GM19452 (cell line): ENCODE measurements around the gene KLHL22.
"Not testable (repeated sequence)": the region's sequence is repeated elsewhere in the genome, so short reads cannot be mapped to it uniquely, and the experiment has no call there.

Experiments
- ATAC-seq: cut with Tn5 transposase; IDR thresholded peaks from one replicate; pipeline ENCODE4 v1.9.1; 2021; ENCODE audit not compliant: unreplicated experiment

Gene KLHL22

GRCh38 chr22:20525048-20525447 lies 29.5 kb upstream of the KLHL22 start:
- ATAC-seq = no peak

GRCh38 chr22:20524004-20524481 lies 28.4 kb upstream of the KLHL22 start:
- ATAC-seq = no peak

- ATAC-seq = no peak
Observed at GRCh38 chr22:20523086-20523983, 27.7 kb upstream of the KLHL22 start.

GRCh38 chr22:20522134-20523004 lies 26.8 kb upstream of the KLHL22 start:
- ATAC-seq = no peak

- ATAC-seq = no peak
Observed at GRCh38 chr22:20520093-20520511, 24.5 kb upstream of the KLHL22 start.

- no peak for ATAC-seq
Observed at GRCh38 chr22:20519558-20519957, 24.0 kb upstream of the KLHL22 start.

- ATAC-seq = no peak
Observed at GRCh38 chr22:20517841-20518592, 22.4 kb upstream of the KLHL22 start.

GRCh38 chr22:20517422-20517821 lies 21.8 kb upstream of the KLHL22 start:
- no peak for ATAC-seq

GRCh38 chr22:20516399-20516798 lies 20.8 kb upstream of the KLHL22 start:
- no peak for ATAC-seq

- ATAC-seq = no peak
Observed at GRCh38 chr22:20514658-20515406, 19.2 kb upstream of the KLHL22 start.

GRCh38 chr22:20511578-20512229 lies 16.1 kb upstream of the KLHL22 start:
- ATAC-seq = no peak

- no peak for ATAC-seq
Observed at GRCh38 chr22:20510811-20511577, 15.4 kb upstream of the KLHL22 start.

GRCh38 chr22:20509344-20510047 lies 13.9 kb upstream of the KLHL22 start:
- no peak for ATAC-seq

- ATAC-seq = no peak
Observed at GRCh38 chr22:20508815-20509271, 13.2 kb upstream of the KLHL22 start.

- ATAC-seq = not testable (repeated sequence)
Observed at GRCh38 chr22:20508067-20508755, 12.6 kb upstream of the KLHL22 start.

- ATAC-seq = peak; percentile 75
Observed at GRCh38 chr22:20507253-20508066, 11.9 kb upstream of the KLHL22 start, which contains the start of gene MED15. Gene MED15, plus strand, starts transcription at chr22:20507610. Its CDS starts 69 bp downstream, at chr22:20507679.
